Ovary (tissue), 3 donors: Measurements from ENCODE around the gene GSTM5.

Source experiments
- CTCF ChIP-seq, 3 donors: fragments of 450-650 bp in 2 of 3; fragments of 200-600 bp in 1 of 3; IDR thresholded peaks; one replicate each; pipeline versions ENCODE4 v1.5.1 to v1.8.0; 2016 to 2022; ENCODE audit warnings: antibody characterized with exemption in 3 of 3, mild to moderate bottlenecking in 1 of 3
- EP300 ChIP-seq: sonication (generic); formaldehyde crosslinking; IDR thresholded peaks from one replicate; pipeline ENCODE4 v1.6.1; 2017; ENCODE audit warnings: antibody characterized with exemption
- POLR2A ChIP-seq: fragments of 450-650 bp; IDR thresholded peaks from one replicate; pipeline ENCODE4 v1.6.1; 2017; ENCODE audit warnings: antibody characterized with exemption, mild to moderate bottlenecking, moderate library complexity
- donor health status: DM: no; HTN: no; CAD: no.

- TF ChIP-seq CTCF (IDR thresholded peaks at IDR 0.05) (no peak), EP300 (no peak), POLR2A (no peak)
These were observed 51.0 kb downstream of the GSTM5 start for GRCh38 chr1:109762821-109763645.
